Hematopoietic multipotent progenitor cell treated with erythropoietin and hydrocortisone succinate and interleukin-3 and kit ligand, for 8 days (in vitro differentiated cells): ENCODE data around the gene NLGN2.
A peak's percentile ranks its signal among the peaks of the same experiment; 100 is the strongest.

Experiments used
- DNase-seq: peaks from one replicate; pipeline ENCODE4 v3.0.0-alpha.2; 2015

The NLGN2 gene

DNA sequence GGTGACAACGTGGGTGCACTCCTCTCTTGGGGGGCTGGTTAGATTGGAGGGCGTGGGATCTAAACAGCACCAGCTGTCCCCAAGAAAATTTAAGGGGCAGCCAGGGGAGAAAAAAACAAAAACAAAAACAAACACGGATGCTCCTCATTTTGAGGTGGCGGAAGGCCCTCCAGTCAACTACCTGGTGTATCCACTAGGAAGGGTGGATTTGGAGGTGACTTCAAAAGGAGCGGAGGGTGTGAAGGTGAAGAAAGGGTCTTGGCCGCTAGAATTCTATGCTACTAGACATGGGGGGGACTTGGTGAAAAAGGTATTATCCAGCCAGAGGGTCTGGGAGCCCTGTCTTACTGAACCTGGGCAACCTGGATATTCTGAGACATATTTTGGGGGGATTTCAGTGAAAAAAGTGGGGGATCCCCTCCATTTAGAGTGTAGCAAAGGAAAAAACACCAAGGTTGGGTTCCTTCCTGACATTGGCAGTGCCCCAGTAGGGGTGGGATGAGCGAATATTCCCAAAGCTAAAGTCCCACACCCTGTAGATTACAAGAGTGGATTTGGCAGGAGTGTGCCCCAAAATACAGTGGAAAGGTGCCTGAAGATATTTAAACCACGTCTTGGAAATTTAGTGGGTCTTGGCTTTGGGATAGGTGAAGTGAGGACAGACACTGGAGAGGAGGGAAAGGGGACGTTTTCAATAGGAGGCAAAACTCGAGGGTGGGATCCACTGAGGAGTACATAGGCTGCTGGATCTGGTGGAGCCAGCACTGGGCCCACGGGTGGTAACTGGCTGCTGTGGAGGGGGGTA, 31.2 kb downstream of the NLGN2 start:
- DNase-seq = no peak

DNA sequence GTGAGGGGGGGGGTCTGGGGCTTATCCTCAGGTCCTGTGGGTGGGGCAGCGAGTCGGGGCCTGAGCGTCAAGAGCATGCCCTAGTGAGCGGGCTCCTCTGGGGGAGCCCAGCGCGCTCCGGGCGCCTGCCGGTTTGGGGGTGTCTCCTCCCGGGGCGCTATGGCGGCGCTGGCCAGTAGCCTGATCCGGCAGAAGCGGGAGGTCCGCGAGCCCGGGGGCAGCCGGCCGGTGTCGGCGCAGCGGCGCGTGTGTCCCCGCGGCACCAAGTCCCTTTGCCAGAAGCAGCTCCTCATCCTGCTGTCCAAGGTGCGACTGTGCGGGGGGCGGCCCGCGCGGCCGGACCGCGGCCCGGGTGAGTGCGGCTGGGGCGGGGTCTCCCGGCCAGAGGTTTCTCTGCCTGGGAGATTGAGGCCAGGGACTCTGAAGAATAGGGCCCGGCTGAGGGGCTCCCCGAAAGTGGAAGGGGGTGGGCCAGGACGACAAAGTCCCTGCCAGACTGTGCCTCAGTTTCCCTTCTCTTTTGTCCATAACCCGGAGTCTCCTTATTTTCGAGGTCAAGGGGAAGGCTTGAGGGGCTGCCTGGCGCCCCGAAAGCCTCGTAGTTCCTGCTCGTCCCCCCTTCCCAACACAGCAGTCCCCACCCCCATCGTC, 31.9 kb downstream of the NLGN2 start, which contains the start of gene FGF11:
Gene FGF11 (plus strand): TSS at position 51 of the 651 bp plus-strand sequence. CDS start 109 bp downstream, at position 160.
- DNase-seq = no peak

- peak; percentile 21 for DNase-seq
These were observed 32.6 kb downstream of the NLGN2 start for GRCh38 chr17:7440113-7440833.

DNA sequence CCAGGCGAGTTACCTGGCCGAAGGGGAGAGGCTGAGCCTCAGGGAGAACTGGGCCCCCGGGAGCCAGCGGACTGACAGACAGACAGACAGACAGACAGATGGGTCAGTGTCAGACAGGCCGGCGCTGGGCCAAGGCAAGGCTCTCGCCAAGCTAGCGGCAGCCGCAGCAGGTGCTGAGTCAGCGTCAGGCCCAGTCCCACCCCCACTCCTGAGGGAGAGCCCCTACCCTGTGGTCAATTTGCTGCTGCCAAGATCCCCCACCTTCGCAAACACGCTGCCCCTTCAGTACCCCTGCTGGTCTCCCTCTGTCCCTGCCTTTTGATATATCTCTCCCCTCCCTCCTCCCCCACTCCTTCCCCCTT, 33.2 kb downstream of the NLGN2 start:
- DNase-seq = no peak

DNA sequence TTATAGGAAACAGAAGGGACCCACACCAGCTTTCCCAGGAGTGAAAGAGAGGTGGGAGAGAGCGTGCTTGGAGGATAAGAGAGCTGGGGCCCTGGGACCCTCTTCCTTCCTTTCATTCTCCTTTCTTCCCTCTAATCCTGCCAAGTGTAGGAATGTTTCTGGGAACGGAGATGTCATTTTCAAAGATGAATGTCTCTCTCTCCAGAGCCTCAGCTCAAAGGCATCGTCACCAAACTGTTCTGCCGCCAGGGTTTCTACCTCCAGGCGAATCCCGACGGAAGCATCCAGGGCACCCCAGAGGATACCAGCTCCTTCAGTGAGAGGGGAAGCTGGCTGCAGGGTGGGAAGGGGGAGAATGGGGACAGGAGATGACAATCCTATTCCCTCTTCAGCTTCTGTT, 33.6 kb downstream of the NLGN2 start:
- DNase-seq = no peak

DNA sequence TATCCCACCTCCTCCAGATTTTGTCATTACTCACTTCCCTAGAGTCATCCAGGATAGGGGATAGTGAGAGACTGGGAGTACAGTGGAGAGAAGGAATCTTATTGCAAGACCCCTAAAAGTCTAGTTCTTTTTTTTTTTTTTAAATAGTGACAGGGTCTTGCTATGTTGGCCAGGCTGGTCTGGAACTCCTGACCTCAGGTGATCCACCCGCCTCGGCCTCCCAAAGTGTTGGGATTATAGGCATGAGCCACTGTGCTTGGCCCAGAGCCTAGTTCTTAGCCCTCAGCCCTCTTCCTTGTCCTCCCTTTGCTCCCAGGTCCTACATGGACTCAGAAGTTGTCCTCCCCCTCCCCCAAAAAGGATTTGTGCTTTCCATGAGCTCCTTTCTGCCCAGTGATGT, 34.5 kb downstream of the NLGN2 start:
- DNase-seq = no peak

GRCh38 chr17:7443499-7444485, 36.1 kb downstream of the NLGN2 start:
- DNase-seq = no peak

DNA sequence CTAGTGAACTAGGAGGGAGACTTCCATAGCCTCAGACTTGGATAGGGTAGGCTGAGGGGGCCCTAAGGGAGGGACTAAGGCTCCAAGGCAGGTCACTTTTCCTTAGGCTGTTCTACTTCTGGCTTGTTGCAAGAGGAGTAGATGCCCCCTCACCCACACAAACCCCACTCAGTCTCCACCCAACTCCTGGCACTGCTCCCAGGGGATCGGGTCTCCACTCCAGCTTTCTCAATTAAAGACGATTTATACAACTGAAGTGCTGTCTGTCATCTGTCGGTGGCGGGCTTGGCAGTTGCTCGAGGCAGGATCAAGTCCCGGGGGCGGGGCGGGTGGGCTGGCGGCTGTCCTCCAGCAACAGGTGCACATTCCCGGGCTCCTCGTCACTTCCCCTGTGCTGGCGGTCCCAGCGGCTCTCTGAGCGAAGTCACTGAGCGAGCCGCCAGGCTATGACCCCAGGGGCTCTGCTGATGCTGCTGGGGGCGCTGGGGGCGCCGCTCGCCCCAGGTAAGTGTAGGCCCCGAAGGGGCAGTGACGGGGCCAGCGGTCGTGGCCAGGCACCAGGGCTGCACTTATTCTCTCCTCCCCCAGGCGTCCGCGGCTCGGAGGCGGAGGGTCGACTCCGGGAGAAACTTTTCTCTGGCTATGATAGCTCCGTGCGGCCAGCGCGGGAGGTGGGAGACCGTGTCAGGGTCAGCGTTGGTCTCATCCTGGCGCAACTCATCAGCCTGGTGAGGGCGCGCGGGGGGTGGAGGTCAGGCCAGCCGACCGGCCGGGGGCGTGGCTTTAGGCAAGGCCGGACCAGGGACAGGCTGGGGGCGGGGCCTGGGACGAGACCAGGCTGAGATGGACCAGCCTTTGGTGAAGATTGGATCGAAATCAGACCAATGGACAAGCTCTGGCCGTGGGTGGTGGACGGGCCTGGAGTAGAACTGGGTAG, 37.3 kb downstream of the NLGN2 start, which contains the start of gene CHRNB1:
Gene CHRNB1 (plus strand): TSS at position 380 of the 937 bp plus-strand sequence. CDS start 67 bp downstream, at position 447.
- peak; percentile 18 for DNase-seq

DNA sequence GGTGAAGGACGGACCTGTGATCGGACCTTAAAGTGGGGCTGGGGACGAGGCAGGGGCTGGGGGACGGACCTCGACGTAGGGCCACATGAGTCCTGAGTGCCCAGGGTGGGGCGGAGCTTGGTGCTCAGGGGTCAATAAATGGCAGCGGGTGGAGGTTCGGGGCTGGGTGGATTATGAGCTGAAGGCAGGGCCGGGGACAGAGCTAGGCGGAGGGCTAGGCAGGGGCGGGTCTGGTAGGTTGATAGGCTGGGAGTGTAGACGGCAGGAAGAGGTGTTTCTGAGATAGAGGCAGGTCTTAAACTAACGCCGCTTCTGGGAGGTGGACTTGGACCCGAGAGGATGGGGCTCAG, 37.9 kb downstream of the NLGN2 start:
- peak; percentile 34 for DNase-seq

DNA sequence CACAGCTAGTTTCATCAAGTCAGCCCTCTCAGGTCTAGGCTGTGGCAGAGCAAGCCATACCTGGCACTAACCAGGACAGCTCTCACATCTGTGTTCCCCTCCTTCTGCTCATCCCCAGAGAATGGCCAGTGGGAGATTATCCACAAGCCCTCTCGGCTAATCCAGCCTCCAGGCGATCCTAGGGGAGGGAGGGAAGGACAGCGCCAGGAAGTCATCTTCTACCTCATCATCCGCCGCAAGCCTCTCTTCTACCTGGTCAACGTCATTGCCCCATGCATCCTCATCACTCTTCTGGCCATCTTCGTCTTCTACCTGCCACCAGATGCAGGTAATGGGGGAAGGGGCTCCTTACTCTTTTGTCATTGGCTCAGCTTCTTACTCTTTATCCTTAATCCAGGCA, 40.8 kb downstream of the NLGN2 start:
- no peak for DNase-seq

DNA sequence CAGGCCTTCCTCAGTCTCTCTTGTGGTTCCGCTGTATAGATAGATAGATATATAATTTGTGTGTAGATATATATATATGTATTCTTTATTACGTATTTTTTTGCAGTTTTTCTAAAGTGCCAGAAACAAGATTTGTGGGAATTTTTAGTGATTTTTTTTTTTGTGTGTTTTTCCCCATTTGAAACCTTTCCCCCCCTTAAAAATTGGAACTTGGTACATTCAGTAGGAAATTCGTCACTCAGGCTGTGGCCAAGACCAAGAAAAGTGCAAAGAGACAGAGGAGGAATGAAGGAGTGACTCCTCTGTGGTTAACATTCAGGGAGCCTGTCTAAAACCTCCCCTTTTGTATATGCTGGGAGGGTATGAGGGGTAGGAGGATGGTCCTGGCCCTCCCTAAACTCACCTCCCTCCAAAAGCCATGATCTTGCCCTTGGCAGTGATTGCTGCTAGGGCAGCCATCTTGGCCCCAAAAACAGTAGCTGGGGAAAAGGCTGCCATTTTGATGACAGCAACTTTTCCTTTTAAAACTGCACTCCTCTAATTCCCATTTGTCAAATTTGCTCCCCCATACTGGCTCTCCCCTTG, 52.4 kb downstream of the NLGN2 start:
- DNase-seq = no peak

GRCh38 chr17:7460850-7461660, 53.4 kb downstream of the NLGN2 start:
- no peak for DNase-seq

GRCh38 chr17:7462474-7463371, 55.1 kb downstream of the NLGN2 start:
- DNase-seq = no peak

DNA sequence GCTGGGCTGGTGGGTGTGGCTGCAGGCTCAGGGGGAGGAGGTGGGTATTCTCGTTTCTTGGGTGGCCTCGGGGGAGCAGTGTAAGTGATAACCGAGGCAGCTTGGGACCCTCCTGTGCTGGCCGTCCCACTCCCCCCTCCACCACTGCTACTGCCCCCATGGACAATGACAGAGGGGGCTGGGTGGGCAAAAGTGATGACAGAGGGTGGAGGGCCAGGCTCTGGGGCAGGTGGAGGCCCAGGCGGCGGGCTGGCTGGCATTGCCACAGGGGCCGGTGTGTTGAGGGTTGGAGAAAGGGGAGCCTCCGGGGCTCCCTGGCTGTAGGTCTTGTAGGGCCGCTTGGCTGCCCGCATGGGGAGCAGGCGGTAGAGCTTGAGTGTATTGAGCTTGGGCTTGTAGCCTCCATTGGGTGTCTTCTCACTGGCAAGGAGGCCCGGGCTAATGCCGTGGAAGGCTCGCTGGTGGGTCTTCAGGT, 55.8 kb downstream of the NLGN2 start:
- DNase-seq = no peak

DNA sequence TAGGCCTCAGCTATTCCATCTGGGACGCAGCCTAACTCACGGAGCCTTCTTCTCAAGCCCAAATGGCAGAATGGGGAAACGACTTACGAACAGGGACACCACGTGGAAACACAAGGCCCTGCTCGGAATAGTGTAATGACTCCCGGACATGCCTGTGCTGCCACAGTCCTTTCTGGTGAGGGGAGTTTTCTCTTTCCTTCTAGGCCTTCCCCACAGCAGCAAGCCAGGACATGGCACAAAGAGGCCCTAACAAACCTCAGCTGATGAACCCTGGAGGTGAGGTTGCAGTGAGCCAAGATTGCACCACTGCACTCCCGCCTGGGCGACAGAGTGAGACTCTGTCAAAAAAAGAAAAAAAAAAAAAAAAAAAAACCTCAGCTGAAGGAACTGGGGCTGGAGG, 56.4 kb downstream of the NLGN2 start:
- DNase-seq = no peak

GRCh38 chr17:7465597-7466275, 58.1 kb downstream of the NLGN2 start:
- DNase-seq = no peak

- DNase-seq = no peak
These were observed 58.6 kb downstream of the NLGN2 start for GRCh38 chr17:7466318-7466638.

DNA sequence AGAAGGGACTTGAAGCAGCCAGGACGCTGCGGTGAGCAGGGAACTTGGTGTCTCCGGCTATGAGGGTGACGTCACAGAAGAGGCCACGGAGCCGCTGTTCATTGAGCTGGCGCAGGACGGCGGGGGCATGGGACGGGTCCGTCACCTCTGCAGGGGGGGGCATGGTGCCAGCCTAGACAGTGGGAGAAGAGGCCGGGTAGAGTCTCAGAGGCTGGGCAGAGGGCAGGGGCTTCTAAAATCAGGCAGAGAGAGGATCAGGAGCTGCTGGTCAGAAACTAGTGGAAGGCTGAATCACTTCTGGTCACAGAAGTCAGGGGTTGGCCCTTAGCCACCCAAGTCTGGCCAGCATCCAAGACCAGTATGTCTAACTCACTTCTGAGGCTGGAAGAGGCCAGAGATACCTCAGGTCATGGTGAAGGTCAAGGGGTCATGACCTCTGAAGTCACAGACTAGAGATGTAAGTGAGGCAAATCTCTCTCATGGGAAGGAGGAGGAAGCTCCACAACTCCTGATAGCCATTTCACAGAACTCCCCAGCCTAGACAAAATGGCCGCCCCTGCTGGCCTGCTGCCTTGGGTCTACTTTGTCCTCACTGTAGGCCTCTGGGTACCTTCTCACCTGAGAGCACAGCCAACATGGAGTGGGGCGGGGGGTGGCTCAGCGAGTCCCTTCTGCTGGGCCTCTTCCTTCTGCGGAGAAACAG, 59.1 kb downstream of the NLGN2 start:
- peak; percentile 62 for DNase-seq
